ENCODE data around the gene NSUN7. TPM values are rescaled to one million over a fixed set of nuclear protein-coding genes. Genes with fewer than 3 reads are reported as not detected.

Gene NSUN7
- total RNA-seq, 1 experiment from 2014 or later: 1.1 TPM

GRCh38 chr4:40723728-40724127 is 26.0 kb upstream of the NSUN7 start:
- intact Hi-C loops (cut with micrococcal nuclease; ENCODE audit: unreplicated experiment): no loop called here
- in situ Hi-C loops (cut with HindIII; ENCODE audit: low pct_unique_long_range_greater_than_20kb, low sequenced_read_pairs): no loop called here
- POLR2A ChIA-PET: interaction anchor here (0.6 kb wide), 1 partner anchor 10 kb away, joined by 7 read pairs; no protein-coding TSS in a partner anchor

DNA sequence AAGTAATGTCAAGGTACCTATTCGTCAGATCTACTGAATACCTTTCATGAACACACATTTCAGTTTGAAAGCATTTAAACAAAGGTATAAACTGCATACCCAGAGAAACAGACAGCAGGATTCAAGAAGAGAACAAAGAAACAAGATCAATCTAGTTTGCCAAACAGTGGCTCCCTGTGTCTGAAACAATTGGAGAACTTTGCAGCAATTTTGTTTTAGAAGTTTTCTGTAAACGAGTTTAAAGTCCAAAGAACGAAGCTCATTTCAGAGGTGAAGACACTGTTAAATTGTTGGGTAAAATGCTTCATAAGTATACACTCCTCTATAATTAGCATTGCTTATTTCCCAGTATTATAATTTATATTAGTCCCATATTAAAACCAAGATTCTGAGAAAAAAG is 21.4 kb upstream of the NSUN7 start:
- ATAC-seq (no peak), DNase-seq (ENCODE audit: low read depth, low spot score) (no peak)
- no peaks in the 10 kb centered on the region for H3K36me3 ChIP-seq (ENCODE audit: control insufficient read depth, insufficient read depth, low read length)
- no peak overlapping the region for H3K4me3 ChIP-seq (ENCODE audit: low read depth in 2 of 2, low read length in 2 of 2)
- BruUV-seq (replicated peaks): no TSS peak
- intact Hi-C loops (cut with micrococcal nuclease; ENCODE audit: unreplicated experiment): no loop called here
- POLR2A ChIA-PET: no interaction called here
- no peaks in the 10 kb centered on the region for H3K4me1 ChIP-seq (ENCODE audit: control insufficient read depth, insufficient read depth, low read length)
- in situ Hi-C loops (cut with HindIII; ENCODE audit: low pct_unique_long_range_greater_than_20kb, low sequenced_read_pairs): no loop called here
- TF ChIP-seq TCF7L2 (IDR thresholded peaks at IDR 0.05; ENCODE audit: low read depth, low read length) (no peak), REST (IDR thresholded peaks at IDR 0.05; ENCODE audit: insufficient read depth in 1 of 2, low read depth in 2 of 2, low read length in 1 of 2) (no peak), CTCF (IDR thresholded peaks at IDR 0.05) (no peak), SIN3A (IDR thresholded peaks at IDR 0.05; ENCODE audit: borderline replicate concordance, insufficient read depth, low read depth, low read length) (no peak), POLR2AphosphoS5 (IDR thresholded peaks at IDR 0.05; ENCODE audit: low read depth, low read length) (no peak)
- no peak overlapping the region for H3K27ac ChIP-seq (ENCODE audit: low read length)
- CTCF ChIA-PET: interaction anchor here (0.6 kb wide), 1 partner anchor 746 kb away, joined by 6 read pairs; no protein-coding TSS in a partner anchor
- no peaks in the 10 kb centered on the region for H3K9me3 ChIP-seq (ENCODE audit: control insufficient read depth, insufficient read depth, low read depth, low read length)
- no peaks in the 10 kb centered on the region; the same call in 1 of the 2 replicates for H3K27me3 ChIP-seq (ENCODE audit: control insufficient read depth, insufficient read depth, low read length)

More at GRCh38 chr4:40723728-40724127, 26.0 kb upstream of the NSUN7 start:
- Histone ChIP-seq H3K36me3 (ENCODE audit: control insufficient read depth, insufficient read depth, low read length) (no peaks in the 10 kb centered on the region), H3K27ac (ENCODE audit: low read length) (no peak overlapping the region), H3K4me3 (ENCODE audit: low read depth in 2 of 2, low read length in 2 of 2) (no peak overlapping the region), H3K4me1 (ENCODE audit: control insufficient read depth, insufficient read depth, low read length) (no peaks in the 10 kb centered on the region), H3K9me3 (ENCODE audit: control insufficient read depth, insufficient read depth, low read depth, low read length) (no peaks in the 10 kb centered on the region), H3K27me3 (ENCODE audit: control insufficient read depth, insufficient read depth, low read length) (peaks cover 4% of the 10 kb centered on the region; the same call in 1 of the 2 replicates)
- DNase-seq (ENCODE audit: low read depth, low spot score): no peak
- TF ChIP-seq REST (IDR thresholded peaks at IDR 0.05; ENCODE audit: insufficient read depth in 1 of 2, low read depth in 2 of 2, low read length in 1 of 2) (no peak), CTCF (IDR thresholded peaks at IDR 0.05) (no peak), SIN3A (IDR thresholded peaks at IDR 0.05; ENCODE audit: borderline replicate concordance, insufficient read depth, low read depth, low read length) (no peak), TCF7L2 (IDR thresholded peaks at IDR 0.05; ENCODE audit: low read depth, low read length) (no peak)
- no TSS peak for BruUV-seq (replicated peaks)
- CTCF ChIA-PET: no interaction called here
- ATAC-seq: no peak

Data from Panc1 (cell line).